NCI-H2029 (cell line): ENCODE measurements around the gene UFD1.
A peak's percentile ranks its signal among the peaks of the same experiment; 100 is the strongest.

Experiments used
- DNase-seq: peaks from one replicate; lab custom pipeline; 2025; lab: John Stamatoyannopoulos, UW

The UFD1 gene

GRCh38 chr22:19478901-19479354, at the start of gene UFD1:
UFD1 (minus strand) TSS chr22:19479193; CDS start chr22:19479085, 108 bp downstream.
- peak; percentile 49 for DNase-seq

GRCh38 chr22:19527861-19528417, 48.9 kb upstream of the UFD1 start:
- DNase-seq, result no peak

GRCh38 chr22:19527321-19527721, 48.3 kb upstream of the UFD1 start:
- no peak for DNase-seq

- no peak for DNase-seq
Measured at GRCh38 chr22:19526702-19527111, 47.7 kb upstream of the UFD1 start.

- no peak for DNase-seq
Measured at GRCh38 chr22:19526076-19526701, 47.2 kb upstream of the UFD1 start.

GRCh38 chr22:19525666-19526065, 46.7 kb upstream of the UFD1 start:
- DNase-seq, result no peak

GRCh38 chr22:19525116-19525660, 46.2 kb upstream of the UFD1 start:
- no peak for DNase-seq

- DNase-seq, result no peak
Measured at GRCh38 chr22:19524170-19525115, 45.5 kb upstream of the UFD1 start, which contains the start of gene CLDN5. CLDN5 (minus strand) TSS chr22:19524410; CDS start chr22:19524255, 155 bp downstream.

- peak; percentile 25 for DNase-seq
Measured at GRCh38 chr22:19523240-19524169, 44.5 kb upstream of the UFD1 start.

GRCh38 chr22:19522881-19523239, 43.9 kb upstream of the UFD1 start:
- no peak for DNase-seq

- DNase-seq, result peak; percentile 66
Measured at GRCh38 chr22:19522190-19522880, 43.3 kb upstream of the UFD1 start.

GRCh38 chr22:19520566-19521305, 41.7 kb upstream of the UFD1 start:
- no peak for DNase-seq

- DNase-seq, result no peak
Measured at GRCh38 chr22:19520007-19520406, 41.0 kb upstream of the UFD1 start.

GRCh38 chr22:19519041-19519926, 40.3 kb upstream of the UFD1 start:
- no peak for DNase-seq

- no peak for DNase-seq
Measured at GRCh38 chr22:19518635-19519034, 39.6 kb upstream of the UFD1 start.

- DNase-seq, result no peak
Measured at GRCh38 chr22:19517919-19518611, 39.1 kb upstream of the UFD1 start.

GRCh38 chr22:19517171-19517500, 38.1 kb upstream of the UFD1 start:
- DNase-seq, result no peak

- DNase-seq, result no peak
Measured at GRCh38 chr22:19516378-19517170, 37.6 kb upstream of the UFD1 start.
